Activated naive CD4-positive, alpha-beta T cell treated with anti-CD3 and anti-CD28 coated beads, Interleukin-2, amount 50 U/mL, for 72 hours (primary cell): Measurements from ENCODE around the gene TLDC2. TPM values are rescaled to one million over a fixed set of nuclear protein-coding genes. Genes with fewer than 3 reads are reported as not detected.

Experiments used
- total RNA-seq, 2 donors: library from RNA; stranded (reverse); gene quantifications; one replicate each; pipeline ENCODE4 v1.2.3, GENCODE V29; 2022

Gene TLDC2
- total RNA-seq, 2 donors from 2014 or later, result not detected

Other genes starting within 250 kb of the TLDC2 start
- gene SLA2, start 229.9 kb upstream of the TLDC2 start, total RNA-seq, result 10 to 100 TPM; 33.7 to 66.8 TPM
- gene NDRG3, start 130.0 kb upstream of the TLDC2 start, total RNA-seq, result 10 to 100 TPM; 28.8 to 42.1 TPM
- gene DSN1, start 102.4 kb upstream of the TLDC2 start, total RNA-seq, result 10 to 100 TPM; 29.3 to 37.8 TPM
- gene SAMHD1, start 75.6 kb downstream of the TLDC2 start, total RNA-seq, result 10 to 100 TPM; 50.2 to 56.3 TPM
- 10 to 100 TPM; 27.2 to 43.6 TPM for gene RBL1, start 219.9 kb downstream of the TLDC2 start, total RNA-seq